H1 (cell line): ENCODE measurements around the gene TAGLN2. TPM values are rescaled to one million over a fixed set of nuclear protein-coding genes. Genes with fewer than 3 reads are reported as not detected.

Source experiments
- CHD1 ChIP-seq: IDR thresholded peaks from 2 replicates; pipeline ENCODE4 v1.6.1; 2012; ENCODE audit warnings: low read depth, low read length, improper control_type of control experiment
- CREB1 ChIP-seq: IDR thresholded peaks from 2 replicates; pipeline ENCODE4 v1.6.1; 2012; ENCODE audit warnings: inconsistent platforms
- CTBP2 ChIP-seq: IDR thresholded peaks from 2 replicates; pipeline ENCODE4 v1.7.0; 2011; ENCODE audit warnings: borderline replicate concordance, mild to moderate bottlenecking, moderate library complexity, mixed read lengths, low read length; ENCODE audit not compliant: insufficient read depth, insufficient read length
- GTF2F1 ChIP-seq: IDR thresholded peaks from 2 replicates; pipeline ENCODE4 v1.6.1; 2012; ENCODE audit warnings: low read depth, low read length, improper control_type of control experiment, borderline replicate concordance
- MAX ChIP-seq: IDR thresholded peaks from 2 replicates; pipeline ENCODE4 v1.6.1; 2012; ENCODE audit warnings: inconsistent platforms
- RFX5 ChIP-seq: IDR thresholded peaks from 2 replicates; pipeline ENCODE4 v1.6.1; 2011; ENCODE audit warnings: low read depth, low read length, improper control_type of control experiment, borderline replicate concordance
- SAP30 ChIP-seq: fragments of 300-600 bp; sonication (generic); IDR thresholded peaks from 2 replicates; pipeline ENCODE4 v1.7.1; 2012; ENCODE audit warnings: low read length, moderate library complexity, mild to moderate bottlenecking, inconsistent platforms; ENCODE audit not compliant: insufficient read depth, insufficient replicate concordance
- polyA plus RNA-seq, 7 experiments: library from polyadenylated mRNA; depleted of rRNA in 3 of 7; stranded (reverse) in 5 of 7; unstranded in 2 of 7; fragments of >200 nt in 5 of 7; fragments of 200-250 nt in 2 of 7; gene quantifications; 1 replicate in 5 of 7; 2 replicates in 1 of 7; 4 replicates in 1 of 7; pipeline versions ENCODE4 v1.2.1 to v1.2.3, GENCODE V29; 2011 to 2013; ENCODE audit warnings: missing spikeins in 2 of 7, mixed read lengths in 2 of 7
- total RNA-seq: library from RNA; stranded (reverse); fragmentation: NEBNext Ultra II Directional; extraction: Animal tissue kit (Norgen Biotek cat#: 25700); gene quantifications from 2 replicates; pipeline ENCODE4 v1.2.1, GENCODE V29; 2021
- TF ChIP-seq, protein P1 (sequence below): IDR thresholded peaks from 2 replicates; pipeline ENCODE4 v1.6.1; 2011; ENCODE audit warnings: low read length, improper control_type of control experiment

Gene TAGLN2
- total and polyA plus RNA-seq, 2 of the 8 experiments (the other 6 are each of a cell fraction or from before 2014, with no cell fraction given), result 93.0 to 114 TPM

GRCh38 chr1:159924791-159925718 is at the start of gene TAGLN2 (continued):
- TF ChIP-seq MAX (peak; percentile 98), CREB1 (peak; percentile 11; the same call in 1 of the 2 replicates), RFX5 (no peak), CHD1 (no peak), GTF2F1 (no peak), CTBP2 (no peak), SAP30 (no peak)
- TF ChIP-seq, protein P1, sequence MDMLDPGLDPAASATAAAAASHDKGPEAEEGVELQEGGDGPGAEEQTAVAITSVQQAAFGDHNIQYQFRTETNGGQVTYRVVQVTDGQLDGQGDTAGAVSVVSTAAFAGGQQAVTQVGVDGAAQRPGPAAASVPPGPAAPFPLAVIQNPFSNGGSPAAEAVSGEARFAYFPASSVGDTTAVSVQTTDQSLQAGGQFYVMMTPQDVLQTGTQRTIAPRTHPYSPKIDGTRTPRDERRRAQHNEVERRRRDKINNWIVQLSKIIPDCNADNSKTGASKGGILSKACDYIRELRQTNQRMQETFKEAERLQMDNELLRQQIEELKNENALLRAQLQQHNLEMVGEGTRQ, result no peak
